ENCODE results near the gene LRRC34. TPM values are rescaled to one million over a fixed set of nuclear protein-coding genes. Genes with fewer than 3 reads are reported as not detected.

Gene LRRC34
- polyA plus RNA-seq, 2 of the 4 experiments (the other 2 are of a cell fraction): not detected

GRCh38 chr3:169792359-169792758 is 20.3 kb downstream of the LRRC34 start:
- no peaks in the 10 kb centered on the region for H3K4me1 ChIP-seq
- no peaks in the 10 kb centered on the region for H3K9me3 ChIP-seq
- CTCF ChIA-PET: interaction anchor here (1.0 kb wide), 1 partner anchor 30 kb away, joined by 3 read pairs; no protein-coding TSS in a partner anchor
- no peak overlapping the region for H3K27ac ChIP-seq
- POLR2A ChIA-PET: interaction anchor here (0.5 kb wide), 1 partner anchor 14 kb away, joined by 4 read pairs; no protein-coding TSS in a partner anchor
- ATAC-seq (no peak; a peak in 1 of 6 replicates), FAIRE-seq (no peak), DNase-seq (ENCODE audit: low read depth in 1 of 2, low spot score in 1 of 2) (no peak)
- 100% methylated on average over 1 of the region's 1 CpG for WGBS (ENCODE audit: missing lambda C conversion rate)
- H3K4me3 ChIP-seq: no peak overlapping the region
- H3K4me2 ChIP-seq: no peak overlapping the region
- no peak for TF ChIP-seq MAZ (IDR thresholded peaks at IDR 0.05; ENCODE audit: borderline replicate concordance, low read depth, low read length)
- TF ChIP-seq PHF8 (IDR thresholded peaks at IDR 0.05; ENCODE audit: borderline replicate concordance, low read depth): no peak
- TF ChIP-seq CBX8 (IDR thresholded peaks at IDR 0.05): no peak
- no peak for TF ChIP-seq RCOR1 (IDR thresholded peaks at IDR 0.05; ENCODE audit: low read depth, low read length)
- TF ChIP-seq HOXB13 (CRISPR knock-in tag; IDR thresholded peaks at IDR 0.05; ENCODE audit: low read depth): no peak
- no peak for TF ChIP-seq HDAC2 (IDR thresholded peaks at IDR 0.05)
- TF ChIP-seq FOXS1 (CRISPR knock-in tag; IDR thresholded peaks at IDR 0.05): no peak
- no peak for TF ChIP-seq MAFK (IDR thresholded peaks at IDR 0.05; ENCODE audit: partially characterized antibody)
- no peak for TF ChIP-seq E2F6 (IDR thresholded peaks at IDR 0.05; ENCODE audit: borderline replicate concordance, low read depth)
- no peak for TF ChIP-seq TFCP2L1 (CRISPR knock-in tag; IDR thresholded peaks at IDR 0.05)
- TF ChIP-seq HOXA7 (CRISPR knock-in tag; IDR thresholded peaks at IDR 0.05): no peak

DNA sequence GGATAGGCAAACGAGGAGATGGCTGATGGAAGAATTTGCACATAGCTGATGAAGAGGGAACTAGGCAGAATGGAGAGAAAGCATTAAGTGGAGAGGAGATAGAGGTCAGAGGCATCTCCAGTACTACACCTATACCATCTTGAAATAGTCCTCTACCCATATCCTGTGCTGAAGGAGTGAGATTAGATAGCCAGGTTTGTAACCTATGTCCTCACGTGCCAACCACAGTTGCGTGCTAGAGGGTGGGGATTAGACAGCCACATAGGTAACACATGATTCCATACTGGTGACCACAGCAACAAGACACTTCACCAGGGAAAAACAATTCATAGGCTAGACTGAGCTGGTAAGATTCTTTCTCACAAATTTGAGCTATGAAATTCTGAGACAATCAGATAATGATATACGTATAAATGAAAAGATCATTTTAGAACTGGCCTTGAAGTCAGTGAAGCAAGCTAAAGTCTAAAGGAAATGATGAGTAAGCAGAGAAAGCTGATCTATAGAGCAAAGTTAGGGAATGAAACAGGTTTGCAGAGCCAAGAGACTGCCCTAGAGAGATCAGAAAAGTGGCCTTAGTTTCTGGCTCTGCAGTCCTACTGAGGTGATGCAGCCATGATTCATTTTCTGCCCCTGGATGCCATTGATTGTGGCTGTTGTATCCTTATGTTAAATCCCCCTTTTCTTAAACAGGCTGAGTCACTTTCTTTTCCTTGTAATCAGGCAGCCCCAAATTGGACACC is 21.8 kb downstream of the LRRC34 start:
- no peak; a peak in 1 of 6 replicates for ATAC-seq
- ChIA-PET POLR2A (interaction anchor here (0.5 kb wide), 1 partner anchor 18 kb away, joined by 4 read pairs; no protein-coding TSS in a partner anchor), CTCF (interaction anchor here (1.3 to 1.4 kb wide), 2 partner anchors 11 to 28 kb away, joined by 3 to 4 read pairs; no protein-coding TSS in a partner anchor)

DNA sequence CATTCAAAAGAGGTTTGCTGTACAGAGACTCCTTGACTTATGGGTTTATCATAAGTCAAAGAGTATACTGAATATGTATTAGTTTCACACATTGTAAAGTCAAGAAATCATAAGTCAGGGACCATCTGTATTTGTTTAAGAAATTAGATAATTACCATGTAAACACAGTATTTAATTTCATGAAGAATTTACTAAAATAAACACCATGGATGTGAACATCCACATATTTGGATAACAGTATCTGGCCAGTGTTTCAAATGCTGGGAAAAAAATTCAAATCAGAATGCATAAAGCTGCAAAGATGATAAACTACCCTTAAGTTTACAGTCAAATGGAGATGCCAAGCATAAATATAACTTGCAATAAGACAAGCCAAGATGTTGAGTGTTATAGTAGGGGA is 22.5 kb downstream of the LRRC34 start:
- ChIA-PET POLR2A (interaction anchor here (0.5 kb wide), 1 partner anchor 19 kb away, joined by 4 read pairs; no protein-coding TSS in a partner anchor), CTCF (interaction anchor here (1.3 to 1.4 kb wide), 2 partner anchors 10 to 27 kb away, joined by 3 to 4 read pairs; no protein-coding TSS in a partner anchor)
- Histone ChIP-seq H3K4me3 (no peak overlapping the region), H3K9me3 (no peaks in the 10 kb centered on the region), H3K27ac (no peak overlapping the region), H3K4me1 (no peaks in the 10 kb centered on the region), H3K4me2 (no peak overlapping the region)
- DNase-seq (ENCODE audit: low read depth in 1 of 2, low spot score in 1 of 2) (no peak), ATAC-seq (no peak), FAIRE-seq (no peak)
- TF ChIP-seq ZC3H11A (IDR thresholded peaks at IDR 0.05): no peak
- TF ChIP-seq TP53 (CRISPR knock-in tag; IDR thresholded peaks at IDR 0.05): no peak
- no peak for TF ChIP-seq USF2 (IDR thresholded peaks at IDR 0.05)
- TF ChIP-seq MAFK (IDR thresholded peaks at IDR 0.05; ENCODE audit: partially characterized antibody): no peak
- TF ChIP-seq HEYL (CRISPR knock-in tag; IDR thresholded peaks at IDR 0.05): no peak
- no peak for TF ChIP-seq E2F6 (IDR thresholded peaks at IDR 0.05; ENCODE audit: borderline replicate concordance, low read depth)
- no peak for TF ChIP-seq NPAS2 (CRISPR knock-in tag; IDR thresholded peaks at IDR 0.05; ENCODE audit: borderline replicate concordance)
- TF ChIP-seq JUN (IDR thresholded peaks at IDR 0.05): no peak
- no peak for TF ChIP-seq RAD21 (conservative IDR thresholded peaks at IDR 0.05 in 1 of 2, IDR thresholded peaks at IDR 0.05 in 1 of 2)
- TF ChIP-seq, protein P1, sequence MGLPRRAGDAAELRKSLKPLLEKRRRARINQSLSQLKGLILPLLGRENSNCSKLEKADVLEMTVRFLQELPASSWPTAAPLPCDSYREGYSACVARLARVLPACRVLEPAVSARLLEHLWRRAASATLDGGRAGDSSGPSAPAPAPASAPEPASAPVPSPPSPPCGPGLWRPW (IDR thresholded peaks at IDR 0.05): no peak
- no peak for TF ChIP-seq BCL3 (IDR thresholded peaks at IDR 0.05)
- TF ChIP-seq MAZ (IDR thresholded peaks at IDR 0.05; ENCODE audit: borderline replicate concordance, low read depth, low read length): no peak
- no peak for TF ChIP-seq JUNB (IDR thresholded peaks at IDR 0.05)
- TF ChIP-seq, protein P2, sequence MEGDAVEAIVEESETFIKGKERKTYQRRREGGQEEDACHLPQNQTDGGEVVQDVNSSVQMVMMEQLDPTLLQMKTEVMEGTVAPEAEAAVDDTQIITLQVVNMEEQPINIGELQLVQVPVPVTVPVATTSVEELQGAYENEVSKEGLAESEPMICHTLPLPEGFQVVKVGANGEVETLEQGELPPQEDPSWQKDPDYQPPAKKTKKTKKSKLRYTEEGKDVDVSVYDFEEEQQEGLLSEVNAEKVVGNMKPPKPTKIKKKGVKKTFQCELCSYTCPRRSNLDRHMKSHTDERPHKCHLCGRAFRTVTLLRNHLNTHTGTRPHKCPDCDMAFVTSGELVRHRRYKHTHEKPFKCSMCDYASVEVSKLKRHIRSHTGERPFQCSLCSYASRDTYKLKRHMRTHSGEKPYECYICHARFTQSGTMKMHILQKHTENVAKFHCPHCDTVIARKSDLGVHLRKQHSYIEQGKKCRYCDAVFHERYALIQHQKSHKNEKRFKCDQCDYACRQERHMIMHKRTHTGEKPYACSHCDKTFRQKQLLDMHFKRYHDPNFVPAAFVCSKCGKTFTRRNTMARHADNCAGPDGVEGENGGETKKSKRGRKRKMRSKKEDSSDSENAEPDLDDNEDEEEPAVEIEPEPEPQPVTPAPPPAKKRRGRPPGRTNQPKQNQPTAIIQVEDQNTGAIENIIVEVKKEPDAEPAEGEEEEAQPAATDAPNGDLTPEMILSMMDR (IDR thresholded peaks at IDR 0.05): no peak
- no peak for TF ChIP-seq EHMT2 (IDR thresholded peaks at IDR 0.05; ENCODE audit: low read depth)
- no peak for TF ChIP-seq CBX8 (IDR thresholded peaks at IDR 0.05)
- TF ChIP-seq PBX3 (IDR thresholded peaks at IDR 0.05): no peak

More for the DNA sequence above, 21.8 kb downstream of the LRRC34 start:
- TF ChIP-seq MAFK (IDR thresholded peaks at IDR 0.05; ENCODE audit: partially characterized antibody): peak; percentile 17
- TF ChIP-seq, protein P3, sequence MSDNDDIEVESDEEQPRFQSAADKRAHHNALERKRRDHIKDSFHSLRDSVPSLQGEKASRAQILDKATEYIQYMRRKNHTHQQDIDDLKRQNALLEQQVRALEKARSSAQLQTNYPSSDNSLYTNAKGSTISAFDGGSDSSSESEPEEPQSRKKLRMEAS (IDR thresholded peaks at IDR 0.05): no peak
- DNase-seq (ENCODE audit: low read depth in 1 of 2, low spot score in 1 of 2): no peak
- H3K4me2 ChIP-seq: no peak overlapping the region
- no peaks in the 10 kb centered on the region for H3K4me1 ChIP-seq
- no peak overlapping the region for H3K4me3 ChIP-seq
- no peak overlapping the region for H3K27ac ChIP-seq
- no peaks in the 10 kb centered on the region for H3K9me3 ChIP-seq
- FAIRE-seq: no peak
- WGBS (ENCODE audit: missing lambda C conversion rate): 88% methylated on average over 4 of the region's 4 CpGs
